Thoracic aorta (tissue), 2 donors: ENCODE results near the gene PLEK2. TPM values are rescaled to one million over a fixed set of nuclear protein-coding genes. Genes with fewer than 3 reads are reported as not detected.

Source experiments
- ATAC-seq: fragments of 150-250 bp; one replicate; pipeline ENCODE4 v1.8.0; 2017; ENCODE audit warnings: low read depth; ENCODE audit not compliant: insufficient number of reproducible peaks, low FRiP score
- DNase-seq: peaks from one replicate; pipeline ENCODE4 v3.0.0-alpha.2; 2020; ENCODE audit warnings: low spot score
- H3K27ac ChIP-seq, 2 donors: fragments of 200-600 bp; sonication (generic); 1 replicate in 1 of 2; 2 replicates in 1 of 2; pipeline ENCODE4 v1.5.1; 2016; ENCODE audit warnings: mild to moderate bottlenecking in 2 of 2, moderate library complexity in 2 of 2
- H3K27me3 ChIP-seq: fragments of 200-600 bp; sonication (generic); replicated peaks from 2 replicates; pipeline ENCODE4 v1.6.0; 2016; ENCODE audit warnings: mild to moderate bottlenecking; ENCODE audit not compliant: insufficient read depth
- H3K36me3 ChIP-seq: fragments of 200-600 bp; sonication (generic); one replicate; pipeline ENCODE4 v1.5.1; 2016
- H3K4me1 ChIP-seq, 2 donors: fragments of 200-600 bp; sonication (generic); 1 replicate in 1 of 2; 2 replicates in 1 of 2; pipeline versions ENCODE4 v1.5.1 to v1.6.0; 2016; ENCODE audit warnings: low read depth in 2 of 2, mild to moderate bottlenecking in 1 of 2; ENCODE audit not compliant: control insufficient read depth in 1 of 2
- H3K4me3 ChIP-seq: fragments of 200-600 bp; sonication (generic); 2 replicates; pipeline ENCODE4 v1.5.1; 2016; ENCODE audit warnings: mild to moderate bottlenecking
- H3K9me3 ChIP-seq: fragments of 200-600 bp; sonication (generic); 2 replicates; pipeline ENCODE4 v1.5.1; 2016
- CTCF ChIP-seq: fragments of 200-600 bp; sonication (generic); IDR thresholded peaks from one replicate; pipeline ENCODE4 v1.5.1; 2019; ENCODE audit warnings: antibody characterized with exemption
- total RNA-seq, 2 donors: library from RNA; depleted of rRNA; stranded (reverse); fragments of >200 nt; gene quantifications; one replicate each; pipeline versions ENCODE4 v1.1.0 to v1.2.3, GENCODE V29; 2016

The PLEK2 gene
- total RNA-seq, 2 donors from 2014 or later: 2.0 to 5.9 TPM

- Histone ChIP-seq H3K4me3 (no peak overlapping the region), H3K27me3 (no peaks in the 10 kb centered on the region), H3K4me1 (no peaks in the 10 kb centered on the region), H3K9me3 (no peaks in the 10 kb centered on the region), H3K27ac (no peak overlapping the region), H3K36me3 (no peaks in the 10 kb centered on the region)
- ATAC-seq: no peak
- DNase-seq: no peak
- no peak for TF ChIP-seq CTCF
These were observed 16.6 kb upstream of the PLEK2 start for GRCh38 chr14:67428501-67429031.

- H3K36me3 ChIP-seq: no peaks in the 10 kb centered on the region
- TF ChIP-seq CTCF: peak; percentile 78
- no peak overlapping the region for H3K4me3 ChIP-seq
- peak; percentile 9 for DNase-seq
- H3K27me3 ChIP-seq: no peaks in the 10 kb centered on the region
- H3K4me1 ChIP-seq: no peaks in the 10 kb centered on the region
- ATAC-seq: no peak
- no peaks in the 10 kb centered on the region for H3K9me3 ChIP-seq
- no peak overlapping the region for H3K27ac ChIP-seq
These were observed 15.1 kb upstream of the PLEK2 start for GRCh38 chr14:67426983-67427606.

- DNase-seq (no peak), ATAC-seq (no peak)
- H3K9me3 ChIP-seq: no peaks in the 10 kb centered on the region
- no peak overlapping the region for H3K4me3 ChIP-seq
- TF ChIP-seq CTCF: no peak
- no peaks in the 10 kb centered on the region for H3K36me3 ChIP-seq
- no peaks in the 10 kb centered on the region for H3K4me1 ChIP-seq
- no peak overlapping the region for H3K27ac ChIP-seq
- H3K27me3 ChIP-seq: no peaks in the 10 kb centered on the region
These were observed 14.2 kb upstream of the PLEK2 start for GRCh38 chr14:67426161-67426560.

- Histone ChIP-seq H3K9me3 (no peaks in the 10 kb centered on the region), H3K4me3 (no peak overlapping the region), H3K27me3 (no peaks in the 10 kb centered on the region), H3K27ac (no peak overlapping the region), H3K36me3 (no peaks in the 10 kb centered on the region), H3K4me1 (no peaks in the 10 kb centered on the region)
- TF ChIP-seq CTCF: no peak
- no peak for DNase-seq
- ATAC-seq: no peak
These were observed 13.6 kb upstream of the PLEK2 start for GRCh38 chr14:67425608-67426007.

- no peaks in the 10 kb centered on the region for H3K27me3 ChIP-seq
- H3K4me3 ChIP-seq: no peak overlapping the region
- no peak for TF ChIP-seq CTCF
- no peaks in the 10 kb centered on the region for H3K36me3 ChIP-seq
- H3K27ac ChIP-seq: no peak overlapping the region
- no peaks in the 10 kb centered on the region for H3K9me3 ChIP-seq
- H3K4me1 ChIP-seq: no peaks in the 10 kb centered on the region
- ATAC-seq (no peak), DNase-seq (no peak)
These were observed 12.6 kb upstream of the PLEK2 start for GRCh38 chr14:67424539-67424938.
